Measurements from ENCODE around the gene IFNAR1. TPM values are rescaled to one million over a fixed set of nuclear protein-coding genes. Genes with fewer than 3 reads are reported as not detected.

IFNAR1 gene
- total RNA-seq (60.9 TPM), polyA plus RNA-seq (ENCODE audit: insufficient read depth, low read depth, low replicate concordance) (15.9 TPM)
- long read RNA-seq, donor 1, full-length matches to known transcripts = 3 of 3 reads
- long read RNA-seq, donor 1, partial matches to known transcripts = 0 of 3 reads
- long read RNA-seq, donor 1, other reads (novel, unspliced or antisense) = 0 of 3 reads
- long read RNA-seq, donor 2 = 0 reads
- long read RNA-seq, donor 3, full-length matches to known transcripts = 9 of 21 reads
- long read RNA-seq, donor 3, partial matches to known transcripts = 12 of 21 reads
- long read RNA-seq, donor 3, other reads (novel, unspliced or antisense) = 0 of 21 reads
- long read RNA-seq, donor 4, full-length matches to known transcripts = 6 of 6 reads
- long read RNA-seq, donor 4, partial matches to known transcripts = 0 of 6 reads
- long read RNA-seq, donor 4, other reads (novel, unspliced or antisense) = 0 of 6 reads
- long read RNA-seq, donor 5 = 0 reads
- long read RNA-seq, donor 6, full-length matches to known transcripts = 3 of 8 reads
- long read RNA-seq, donor 6, partial matches to known transcripts = 5 of 8 reads
- long read RNA-seq, donor 6, other reads (novel, unspliced or antisense) = 0 of 8 reads
- long read RNA-seq, donor 7, full-length matches to known transcripts = 16 of 28 reads
- long read RNA-seq, donor 7, partial matches to known transcripts = 6 of 28 reads
- long read RNA-seq, donor 7, other reads (novel, unspliced or antisense) = 6 of 28 reads
- long read RNA-seq, donor 8, full-length matches to known transcripts = 1 of 1 reads
- long read RNA-seq, donor 8, partial matches to known transcripts = 0 of 1 reads
- long read RNA-seq, donor 8, other reads (novel, unspliced or antisense) = 0 of 1 reads
- long read RNA-seq, donor 9 = 0 reads
- long read RNA-seq, donor 10, full-length matches to known transcripts = 2 of 8 reads
- long read RNA-seq, donor 10, partial matches to known transcripts = 6 of 8 reads
- long read RNA-seq, donor 10, other reads (novel, unspliced or antisense) = 0 of 8 reads

GRCh38 chr21:33324291-33325221 lies at the start of gene IFNAR1:
Gene IFNAR1 (plus strand): TSS chr21:33324970. CDS start chr21:33325056, 86 bp downstream.
- H3K4me3 ChIP-seq (ENCODE audit: low read length in 3 of 3) = peak within 1 kb of the TSS; percentile 83 to 92 (median 88)
- no peak for FAIRE-seq
- intact Hi-C loops (cut with DNase I) = no loop called here

GRCh38 chr21:33278721-33279120 lies 46.0 kb upstream of the IFNAR1 start:
- Histone ChIP-seq H3K36me3 (ENCODE audit: control insufficient read depth in 2 of 3, insufficient read depth in 3 of 3, low read length in 3 of 3) (peaks cover 4 to 25% (median 12%) of the 10 kb centered on the region in 3 donors), H3K27me3 (ENCODE audit: control insufficient read depth, insufficient read depth, low read length) (no peaks in the 10 kb centered on the region), H3K4me3 (ENCODE audit: low read length in 3 of 3) (no peak overlapping the region), H3K27ac (ENCODE audit: low read depth in 2 of 2, low read length in 2 of 2) (no peak overlapping the region), H3K4me1 (ENCODE audit: control insufficient read depth in 2 of 3, insufficient read depth in 2 of 3, low read depth in 1 of 3, low read length in 3 of 3) (no peaks in the 10 kb centered on the region), H3K9me3 (ENCODE audit: control insufficient read depth in 2 of 3, insufficient read depth in 1 of 3, low read length in 3 of 3) (peaks cover 0 to 4% (median 0%) of the 10 kb centered on the region in 3 donors), H3K9ac (ENCODE audit: low read length in 3 of 3) (no peak overlapping the region)
- TF ChIP-seq CTCF (IDR thresholded peaks at IDR 0.05; ENCODE audit: borderline replicate concordance, extremely low read depth, insufficient read depth) = no peak
- FAIRE-seq (no peak), DNase-seq (no peak)
- intact Hi-C loops (cut with DNase I) = no loop called here

More at GRCh38 chr21:33324291-33325221, at the start of gene IFNAR1:
- TF ChIP-seq CTCF (IDR thresholded peaks at IDR 0.05; ENCODE audit: borderline replicate concordance, extremely low read depth, insufficient read depth) = no peak
- DNase-seq = peak; percentile 99 to 100 (median 99)
- Histone ChIP-seq H3K27ac (ENCODE audit: low read depth in 2 of 2, low read length in 2 of 2) (peak within 1 kb of the TSS; percentile 98), H3K36me3 (ENCODE audit: control insufficient read depth in 2 of 3, insufficient read depth in 3 of 3, low read length in 3 of 3) (no peaks in the 10 kb centered on the region), H3K9ac (ENCODE audit: low read length in 3 of 3) (peak within 1 kb of the TSS; percentile 80 to 91 (median 85)), H3K4me1 (ENCODE audit: control insufficient read depth in 2 of 3, insufficient read depth in 2 of 3, low read depth in 1 of 3, low read length in 3 of 3) (peaks cover 0 to 6% (median 4%) of the 10 kb centered on the region in 3 donors), H3K9me3 (ENCODE audit: control insufficient read depth in 2 of 3, insufficient read depth in 1 of 3, low read length in 3 of 3) (no peaks in the 10 kb centered on the region), H3K27me3 (ENCODE audit: control insufficient read depth, insufficient read depth, low read length) (no peaks in the 10 kb centered on the region)

- H3K36me3 ChIP-seq (ENCODE audit: control insufficient read depth in 2 of 3, insufficient read depth in 3 of 3, low read length in 3 of 3) = peaks cover 4 to 26% (median 12%) of the 10 kb centered on the region in 3 donors
- H3K9me3 ChIP-seq (ENCODE audit: control insufficient read depth in 2 of 3, insufficient read depth in 1 of 3, low read length in 3 of 3) = peaks cover 0 to 4% (median 0%) of the 10 kb centered on the region in 3 donors
- H3K9ac ChIP-seq (ENCODE audit: low read length in 3 of 3) = no peak overlapping the region
- no peaks in the 10 kb centered on the region for H3K4me1 ChIP-seq (ENCODE audit: control insufficient read depth in 2 of 3, insufficient read depth in 2 of 3, low read depth in 1 of 3, low read length in 3 of 3)
- no peak overlapping the region for H3K27ac ChIP-seq (ENCODE audit: low read depth in 2 of 2, low read length in 2 of 2)
- no peak for TF ChIP-seq CTCF (IDR thresholded peaks at IDR 0.05; ENCODE audit: borderline replicate concordance, extremely low read depth, insufficient read depth)
- H3K27me3 ChIP-seq (ENCODE audit: control insufficient read depth, insufficient read depth, low read length) = no peaks in the 10 kb centered on the region
- intact Hi-C loops (cut with DNase I) = no loop called here
- no peak for DNase-seq
- H3K4me3 ChIP-seq (ENCODE audit: low read length in 3 of 3) = no peak overlapping the region
- no peak for FAIRE-seq
Observed at GRCh38 chr21:33279330-33279820, 45.4 kb upstream of the IFNAR1 start.
